ENCODE results near the gene PPP1R3F.
"Not testable (repeated sequence)": the region's sequence is repeated elsewhere in the genome, so short reads cannot be mapped to it uniquely, and the experiment has no call there.

Gene PPP1R3F

GRCh38 chrX:49308604-49309269, 39.1 kb downstream of the PPP1R3F start:
- H3K27ac ChIP-seq = no peak overlapping the region
- TF ChIP-seq ZFX (IDR thresholded peaks at IDR 0.05) = no peak
- TF ChIP-seq, protein P1, sequence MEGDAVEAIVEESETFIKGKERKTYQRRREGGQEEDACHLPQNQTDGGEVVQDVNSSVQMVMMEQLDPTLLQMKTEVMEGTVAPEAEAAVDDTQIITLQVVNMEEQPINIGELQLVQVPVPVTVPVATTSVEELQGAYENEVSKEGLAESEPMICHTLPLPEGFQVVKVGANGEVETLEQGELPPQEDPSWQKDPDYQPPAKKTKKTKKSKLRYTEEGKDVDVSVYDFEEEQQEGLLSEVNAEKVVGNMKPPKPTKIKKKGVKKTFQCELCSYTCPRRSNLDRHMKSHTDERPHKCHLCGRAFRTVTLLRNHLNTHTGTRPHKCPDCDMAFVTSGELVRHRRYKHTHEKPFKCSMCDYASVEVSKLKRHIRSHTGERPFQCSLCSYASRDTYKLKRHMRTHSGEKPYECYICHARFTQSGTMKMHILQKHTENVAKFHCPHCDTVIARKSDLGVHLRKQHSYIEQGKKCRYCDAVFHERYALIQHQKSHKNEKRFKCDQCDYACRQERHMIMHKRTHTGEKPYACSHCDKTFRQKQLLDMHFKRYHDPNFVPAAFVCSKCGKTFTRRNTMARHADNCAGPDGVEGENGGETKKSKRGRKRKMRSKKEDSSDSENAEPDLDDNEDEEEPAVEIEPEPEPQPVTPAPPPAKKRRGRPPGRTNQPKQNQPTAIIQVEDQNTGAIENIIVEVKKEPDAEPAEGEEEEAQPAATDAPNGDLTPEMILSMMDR (conservative IDR thresholded peaks at IDR 0.05) = no peak

- no peak for TF ChIP-seq ZFX (IDR thresholded peaks at IDR 0.05)
- TF ChIP-seq, protein P1 (conservative IDR thresholded peaks at IDR 0.05) = no peak
- H3K27ac ChIP-seq = no peak overlapping the region
Observed at GRCh38 chrX:49309401-49309981, 39.9 kb downstream of the PPP1R3F start.

DNA sequence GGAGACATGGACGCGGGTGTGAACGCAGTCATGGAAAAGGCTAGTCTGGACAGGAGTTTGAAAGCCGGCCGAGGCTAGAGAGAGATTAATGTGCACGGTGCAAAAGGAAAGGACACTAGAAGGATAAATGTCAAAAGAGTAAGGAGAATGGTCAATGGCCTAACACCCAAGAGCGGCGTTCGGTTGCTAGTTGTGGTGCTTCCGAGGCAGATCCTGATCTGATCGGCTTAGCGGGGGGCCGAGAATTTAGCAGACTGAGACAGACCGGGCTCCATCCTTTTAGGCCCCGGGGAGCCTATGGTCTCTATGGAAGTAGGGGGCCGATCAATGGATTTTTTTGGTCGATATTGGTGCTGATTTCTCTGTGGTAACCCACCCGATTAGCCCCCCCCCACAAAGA, 40.8 kb downstream of the PPP1R3F start:
- TF ChIP-seq, protein P1 (conservative IDR thresholded peaks at IDR 0.05) = no peak
- no peak for TF ChIP-seq ZFX (IDR thresholded peaks at IDR 0.05)
- H3K27ac ChIP-seq = no peak overlapping the region

DNA sequence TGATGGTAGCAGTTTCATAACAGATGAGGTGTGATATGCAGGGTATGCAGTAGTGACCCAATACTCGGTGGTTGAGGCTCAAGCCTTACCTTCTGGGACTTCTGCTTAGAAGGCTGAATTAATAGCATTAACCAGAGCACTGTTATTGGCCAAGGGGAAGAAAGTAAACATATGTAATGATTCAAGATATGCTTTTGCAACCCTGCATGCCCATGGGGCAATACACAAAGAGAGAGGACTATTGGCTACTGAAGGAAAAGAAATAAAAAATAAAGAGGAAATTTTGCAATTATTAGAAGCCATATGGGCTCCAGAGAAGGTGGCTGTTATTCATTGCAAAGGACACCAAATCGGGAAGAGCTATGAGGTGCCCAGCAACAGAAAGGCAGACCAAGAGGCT, 42.6 kb downstream of the PPP1R3F start:
- no peak overlapping the region for H3K27ac ChIP-seq
- TF ChIP-seq ZFX (IDR thresholded peaks at IDR 0.05) = no peak
- TF ChIP-seq, protein P1 (conservative IDR thresholded peaks at IDR 0.05) = no peak

DNA sequence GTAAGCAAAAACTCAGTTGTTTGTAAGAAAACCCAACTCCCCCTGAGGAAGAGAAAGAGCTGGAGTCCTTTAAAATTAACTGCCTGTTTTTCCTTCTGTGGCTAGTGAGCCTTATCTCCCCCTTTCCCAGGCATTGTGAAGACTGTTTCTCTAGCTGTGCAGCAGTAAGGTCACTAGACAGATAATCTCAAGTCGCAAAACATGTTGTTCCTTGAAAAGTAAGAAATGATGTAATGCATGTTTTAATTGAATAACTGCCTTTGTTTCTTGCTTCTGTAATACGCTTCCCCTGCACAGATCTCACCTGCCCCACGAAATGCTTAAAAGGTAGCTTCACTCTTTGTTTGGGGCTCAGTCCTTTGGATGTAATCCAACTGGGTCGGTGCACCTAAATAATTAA, 46.5 kb downstream of the PPP1R3F start:
- no peak overlapping the region for H3K27ac ChIP-seq
- TF ChIP-seq, protein P1 (conservative IDR thresholded peaks at IDR 0.05) = no peak
- TF ChIP-seq ZFX (IDR thresholded peaks at IDR 0.05) = no peak

DNA sequence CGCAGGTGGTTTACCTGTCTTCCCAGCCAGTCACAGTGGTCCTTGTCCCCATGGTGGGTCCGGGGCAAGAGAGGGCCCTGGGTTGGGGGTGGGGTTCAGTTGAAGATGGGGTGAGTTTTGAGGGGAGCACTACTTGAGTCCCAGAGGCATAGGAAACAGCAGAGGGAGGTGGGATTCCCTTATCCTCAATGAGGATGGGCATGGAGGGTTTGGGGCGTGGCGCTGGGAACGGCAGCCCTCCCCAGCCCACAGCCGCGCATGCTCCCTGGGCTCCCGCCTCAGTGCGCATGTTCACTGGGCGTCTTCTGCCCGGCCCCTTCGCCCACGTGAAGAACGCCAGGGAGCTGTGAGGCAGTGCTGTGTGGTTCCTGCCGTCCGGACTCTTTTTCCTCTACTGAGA, 52.1 kb downstream of the PPP1R3F start, which contains the start of gene GAGE12J:
TSS of gene GAGE12J (plus strand) at position 301 of the 400 bp plus-strand sequence. CDS start 1,157 bp downstream, outside the sequence.
- not testable (repeated sequence) for H3K27ac ChIP-seq

DNA sequence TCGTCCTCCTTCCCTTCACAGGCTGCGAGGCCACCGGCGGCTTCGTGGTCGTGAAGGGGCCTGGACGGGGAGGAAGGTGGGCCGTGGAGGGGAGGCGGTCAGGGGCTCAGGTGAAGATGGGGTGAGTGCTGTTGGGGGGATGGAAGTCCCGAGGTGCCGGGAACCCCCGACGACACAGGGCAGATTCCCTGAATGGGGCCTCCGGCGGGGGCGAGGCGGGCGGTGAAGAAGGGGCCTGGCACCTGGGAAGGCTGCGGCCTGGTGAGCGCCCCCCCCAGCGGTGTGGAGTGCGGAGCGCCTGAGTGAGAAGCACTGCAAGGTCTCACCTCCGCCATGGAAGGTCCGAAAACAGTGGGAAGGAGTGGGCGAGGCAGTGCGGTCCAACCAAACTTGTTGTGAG, 52.7 kb downstream of the PPP1R3F start:
- not testable (repeated sequence) for H3K27ac ChIP-seq

DNA sequence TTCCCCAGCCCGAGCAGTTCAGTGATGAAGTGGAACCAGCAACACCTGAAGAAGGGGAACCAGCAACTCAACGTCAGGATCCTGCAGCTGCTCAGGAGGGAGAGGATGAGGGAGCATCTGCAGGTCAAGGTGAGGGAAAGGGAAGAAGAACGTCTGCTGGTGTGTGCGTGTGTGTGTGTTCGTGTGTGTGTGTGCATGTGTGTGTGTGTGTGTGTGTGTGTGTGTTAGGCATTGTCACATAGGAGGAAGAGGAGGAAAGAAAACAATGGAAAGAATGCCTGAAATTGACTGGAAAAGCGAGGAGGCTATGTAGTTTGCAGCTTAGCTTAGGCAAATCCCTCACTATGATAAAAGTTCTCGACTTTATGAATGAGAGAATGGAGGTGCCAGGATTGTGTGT, 54.1 kb downstream of the PPP1R3F start:
- not testable (repeated sequence) for H3K27ac ChIP-seq

- H3K27ac ChIP-seq = not testable (repeated sequence)
Observed at GRCh38 chrX:49330421-49330820, 60.8 kb downstream of the PPP1R3F start.

DNA sequence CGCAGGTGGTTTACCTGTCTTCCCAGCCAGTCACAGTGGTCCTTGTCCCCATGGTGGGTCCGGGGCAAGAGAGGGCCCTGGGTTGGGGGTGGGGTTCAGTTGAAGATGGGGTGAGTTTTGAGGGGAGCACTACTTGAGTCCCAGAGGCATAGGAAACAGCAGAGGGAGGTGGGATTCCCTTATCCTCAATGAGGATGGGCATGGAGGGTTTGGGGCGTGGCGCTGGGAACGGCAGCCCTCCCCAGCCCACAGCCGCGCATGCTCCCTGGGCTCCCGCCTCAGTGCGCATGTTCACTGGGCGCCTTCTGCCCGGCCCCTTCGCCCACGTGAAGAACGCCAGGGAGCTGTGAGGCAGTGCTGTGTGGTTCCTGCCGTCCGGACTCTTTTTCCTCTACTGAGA, 61.7 kb downstream of the PPP1R3F start, which contains the start of gene GAGE13:
TSS of gene GAGE13 (plus strand) at position 301 of the 400 bp plus-strand sequence. CDS start 1,156 bp downstream, outside the sequence.
- H3K27ac ChIP-seq = not testable (repeated sequence)

DNA sequence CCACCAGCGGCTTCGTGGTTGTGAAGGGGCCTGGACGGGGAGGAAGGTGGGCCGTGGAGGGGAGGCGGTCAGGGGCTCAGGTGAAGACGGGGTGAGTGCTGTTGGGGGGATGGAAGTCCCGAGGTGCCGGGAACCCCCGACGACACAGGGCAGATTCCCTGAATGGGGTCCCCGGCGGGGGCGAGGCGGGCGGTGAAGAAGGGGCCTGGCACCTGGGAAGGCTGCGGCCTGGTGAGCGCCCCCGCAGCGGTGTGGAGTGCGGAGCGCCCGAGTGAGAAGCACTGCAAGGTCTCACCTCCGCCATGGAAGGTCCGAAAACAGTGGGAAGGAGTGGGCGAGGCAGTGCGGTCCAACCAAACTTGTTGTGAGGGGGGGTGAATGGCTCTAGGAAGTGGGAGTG, 62.2 kb downstream of the PPP1R3F start:
- not testable (repeated sequence) for H3K27ac ChIP-seq
